Suppressor macrophage treated with lipopolysaccharide for 1 hour (primary cell): ENCODE results near the gene HLCS.

Experiments used
- DNase-seq, 3 donors: peaks; one replicate each; pipeline ENCODE4 v3.0.0-alpha.2; 2020 to 2022

The HLCS gene

DNA sequence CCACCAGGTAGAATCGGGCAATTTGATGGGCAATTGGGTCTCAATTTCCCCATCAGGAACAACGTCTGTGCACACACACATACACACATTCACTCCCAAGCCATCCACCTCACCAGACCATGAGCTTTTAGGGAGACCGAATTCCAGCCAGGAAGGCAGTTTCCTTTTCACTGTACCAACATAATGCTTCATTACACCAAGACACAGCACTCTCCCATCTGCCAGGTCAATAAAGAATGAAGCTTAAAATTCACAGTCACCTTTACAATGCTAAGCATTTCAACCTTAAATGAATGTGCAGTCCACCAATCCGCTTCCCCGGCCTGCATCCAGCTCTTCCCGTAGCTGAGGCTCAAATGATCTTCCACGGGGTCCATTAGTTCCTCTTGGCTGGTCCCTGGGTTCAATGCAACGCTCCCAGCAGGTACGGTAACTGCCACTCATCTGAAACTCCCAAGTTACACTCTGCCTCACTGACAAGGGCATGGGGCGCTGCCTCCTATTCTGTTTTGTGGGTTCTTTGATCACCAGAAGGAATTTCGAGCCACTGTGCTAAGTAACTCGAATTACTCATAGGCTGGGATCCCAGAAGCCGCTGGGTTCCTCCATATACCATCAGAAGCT lies 162.5 kb downstream of the HLCS start:
- no peak for DNase-seq

DNA sequence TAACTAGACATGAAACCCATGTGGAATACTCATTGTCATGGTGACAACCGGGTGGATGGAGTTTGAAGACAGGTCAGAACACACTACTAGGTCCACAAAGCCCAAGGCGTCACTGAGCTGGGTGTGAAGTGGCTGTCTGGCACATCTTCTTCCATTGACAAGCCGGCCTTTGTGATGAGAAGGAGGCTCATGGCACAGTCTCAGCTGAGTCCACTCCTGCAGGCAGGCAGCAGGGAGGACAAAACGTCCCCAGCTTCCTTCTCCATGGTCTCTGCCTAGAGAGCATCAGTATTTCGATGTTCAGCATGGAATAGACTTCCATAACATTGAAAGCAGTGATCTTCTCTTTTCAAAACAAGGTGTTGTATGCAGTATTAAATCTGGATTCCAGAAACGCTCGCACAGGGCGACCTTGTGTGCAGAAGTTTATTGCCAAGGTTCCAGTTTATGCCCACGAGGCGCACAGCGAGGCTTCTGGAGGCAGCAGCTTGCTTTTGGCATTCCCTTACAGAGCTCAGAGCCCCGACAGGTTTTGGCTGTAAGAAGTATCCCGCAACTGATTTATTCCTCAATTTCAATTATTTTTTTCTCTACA lies 163.3 kb downstream of the HLCS start:
- no peak for DNase-seq

DNA sequence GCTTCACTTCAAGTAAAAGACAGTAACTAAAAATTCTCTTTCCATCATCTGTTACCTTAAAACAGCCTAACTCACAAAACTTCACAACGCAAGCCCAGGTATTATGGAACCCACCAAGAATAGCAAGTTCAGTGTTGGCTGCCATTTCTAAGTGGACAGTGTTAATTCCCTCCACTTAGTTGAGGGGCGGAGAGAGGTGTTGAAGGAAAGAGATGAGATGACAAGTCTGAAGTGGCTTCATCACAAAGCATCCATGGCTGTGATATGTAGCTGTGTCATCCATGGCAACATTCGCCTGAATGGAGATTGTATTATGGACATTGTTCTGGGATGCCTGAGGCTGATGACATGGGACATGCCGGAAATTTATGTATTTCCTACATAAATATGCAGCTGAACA lies 165.7 kb downstream of the HLCS start:
- no peak for DNase-seq

DNA sequence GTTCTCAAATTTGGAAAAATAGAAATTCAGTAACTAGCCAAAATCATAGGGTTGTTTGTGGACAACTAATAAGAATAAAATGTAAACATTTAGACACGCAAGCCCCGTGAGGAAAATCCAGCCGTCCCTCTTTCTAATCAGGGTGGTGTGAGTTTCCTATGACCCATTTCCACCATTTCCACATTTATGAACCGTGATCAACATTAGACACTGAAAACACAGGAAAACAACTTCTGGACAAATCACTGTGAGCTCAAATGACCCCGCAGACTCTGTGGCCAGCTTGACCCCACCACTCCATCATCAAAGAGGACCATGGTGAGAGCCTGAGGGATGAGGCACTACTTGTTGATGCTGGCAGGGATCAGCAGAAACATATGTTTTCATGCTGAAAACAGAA lies 166.6 kb downstream of the HLCS start:
- no peak for DNase-seq

DNA sequence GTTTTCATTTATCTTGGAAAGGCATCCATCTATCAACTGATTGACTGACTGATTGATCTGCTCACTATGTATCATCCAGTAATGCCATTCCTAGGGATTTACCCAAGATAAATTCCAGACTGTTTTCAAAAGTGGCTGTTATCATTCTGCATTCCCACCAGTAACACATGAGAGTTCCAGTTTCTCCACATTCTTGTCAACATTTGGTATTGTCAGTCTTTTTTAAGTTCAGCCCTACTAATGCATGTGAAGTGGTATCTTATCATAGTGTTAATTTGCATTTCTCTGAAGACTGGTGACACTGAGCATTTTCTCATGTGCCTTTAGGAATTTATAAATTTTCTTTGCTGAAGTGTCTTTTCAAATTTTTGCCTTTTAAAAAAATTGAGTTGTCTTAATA lies 168.0 kb downstream of the HLCS start:
- DNase-seq, result no peak

DNA sequence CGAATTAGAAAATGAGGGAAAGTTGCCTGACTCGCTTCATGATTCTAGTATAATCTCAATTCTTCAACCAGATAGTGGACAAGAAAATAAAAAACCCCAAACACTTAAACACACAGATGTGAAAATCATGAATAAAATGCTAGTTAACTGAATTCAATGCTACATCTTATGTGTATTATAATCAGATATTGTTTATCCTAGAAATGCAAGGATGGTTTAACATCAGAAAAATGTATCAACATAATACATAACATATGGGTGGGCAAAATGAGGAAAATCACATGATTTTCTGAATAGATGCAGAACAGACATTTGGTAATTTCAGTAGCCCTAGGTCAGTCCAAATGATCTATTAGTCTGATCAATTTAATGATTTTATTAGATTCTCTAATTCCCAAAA lies 170.4 kb downstream of the HLCS start:
- no peak for DNase-seq

DNA sequence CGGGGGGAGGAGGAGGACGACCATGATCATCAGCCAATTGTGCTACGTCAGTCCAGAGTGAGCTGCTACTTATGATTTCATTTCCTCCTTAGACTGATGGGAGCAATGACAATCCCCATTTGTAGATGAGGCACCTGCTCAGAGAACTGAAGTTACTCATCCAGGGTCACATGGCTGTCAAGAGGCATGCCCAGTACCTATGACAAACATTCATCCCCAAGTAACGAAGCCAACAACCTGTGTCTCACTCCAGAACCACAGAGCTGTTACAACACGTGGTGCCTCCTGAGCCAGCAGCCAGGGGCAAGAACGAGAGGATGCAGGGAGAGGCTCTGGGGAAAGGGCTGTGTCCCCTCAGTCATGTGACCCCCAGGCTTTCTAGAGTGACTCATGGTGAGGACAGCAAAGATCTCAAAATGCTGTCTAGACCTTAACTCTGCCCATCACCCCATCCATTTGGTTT lies 173.9 kb downstream of the HLCS start:
- no peak for DNase-seq

DNA sequence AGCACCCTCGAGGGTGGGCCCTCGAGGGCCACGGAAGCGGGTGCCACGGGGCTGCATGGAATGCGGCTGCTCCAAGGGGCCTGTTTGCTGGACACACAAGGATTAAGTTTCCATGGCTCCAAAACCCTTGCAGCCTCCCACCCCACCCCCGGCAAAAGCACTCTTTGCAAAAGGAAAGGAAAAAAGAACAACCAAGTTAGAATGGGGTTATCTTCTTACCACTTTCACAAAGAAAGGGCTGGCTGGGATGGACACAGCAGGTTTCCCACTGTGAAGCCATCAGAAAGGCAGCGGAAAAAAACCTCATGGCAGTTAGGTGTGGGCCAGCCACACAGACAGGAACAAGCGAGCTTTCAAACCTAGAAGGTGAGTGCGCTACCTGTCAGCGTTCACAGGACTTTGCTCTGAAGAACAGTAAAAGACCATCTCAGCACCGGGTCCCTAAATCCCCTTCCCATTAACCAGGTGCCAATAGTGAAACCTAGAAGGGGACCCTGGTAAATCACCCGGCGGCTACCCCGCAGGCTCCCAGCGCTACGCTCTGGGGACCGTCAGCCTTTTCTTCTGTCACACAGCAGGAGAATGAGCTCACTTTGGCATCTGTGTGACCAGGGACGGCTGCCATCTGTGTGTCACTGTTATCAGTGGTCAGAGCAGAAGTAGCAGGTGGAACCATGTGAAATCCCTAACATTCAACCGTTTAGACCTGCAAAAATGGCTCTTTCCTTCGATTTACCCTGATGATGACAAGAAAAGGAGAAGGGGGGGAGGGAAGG lies 174.6 kb downstream of the HLCS start:
- no peak for DNase-seq

DNA sequence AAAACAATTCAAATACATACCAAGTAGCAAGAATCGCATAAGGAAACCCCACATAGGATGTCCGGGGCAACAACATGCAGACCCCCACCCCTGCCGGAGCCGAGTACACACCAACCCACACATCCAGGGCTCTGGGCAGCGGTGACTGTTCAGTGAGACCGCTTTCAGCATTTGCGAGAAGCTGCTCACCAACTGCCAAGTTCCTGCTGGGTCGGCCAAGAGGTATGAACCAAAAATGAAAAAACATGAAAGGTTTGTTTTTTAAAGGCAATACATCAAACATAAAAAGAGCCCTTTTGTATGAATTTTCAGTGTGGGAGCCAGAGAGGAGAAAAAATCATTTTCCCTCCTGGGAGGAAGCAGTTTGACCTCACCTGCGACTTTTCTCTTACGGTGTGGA lies 175.3 kb downstream of the HLCS start:
- no peak for DNase-seq

DNA sequence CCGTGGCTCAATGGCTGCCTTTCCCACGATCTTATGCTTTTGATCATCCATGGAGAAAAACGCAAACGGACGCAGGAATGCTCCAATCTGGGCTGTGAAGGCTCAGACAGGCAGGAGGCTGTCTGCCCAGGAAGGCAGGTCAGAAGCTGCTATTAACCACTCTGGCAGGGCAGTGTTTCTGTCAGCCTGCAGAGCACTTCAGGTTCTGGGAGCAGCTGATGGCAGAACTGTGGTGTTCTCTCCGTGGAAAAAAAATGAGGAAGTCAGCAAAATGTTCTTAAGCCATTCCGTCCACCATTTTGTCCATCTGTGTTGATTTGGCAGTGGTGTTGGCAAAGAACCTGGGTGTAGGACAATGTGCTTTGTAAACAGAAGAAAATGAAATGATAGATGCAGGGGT lies 175.9 kb downstream of the HLCS start:
- DNase-seq, result no peak

DNA sequence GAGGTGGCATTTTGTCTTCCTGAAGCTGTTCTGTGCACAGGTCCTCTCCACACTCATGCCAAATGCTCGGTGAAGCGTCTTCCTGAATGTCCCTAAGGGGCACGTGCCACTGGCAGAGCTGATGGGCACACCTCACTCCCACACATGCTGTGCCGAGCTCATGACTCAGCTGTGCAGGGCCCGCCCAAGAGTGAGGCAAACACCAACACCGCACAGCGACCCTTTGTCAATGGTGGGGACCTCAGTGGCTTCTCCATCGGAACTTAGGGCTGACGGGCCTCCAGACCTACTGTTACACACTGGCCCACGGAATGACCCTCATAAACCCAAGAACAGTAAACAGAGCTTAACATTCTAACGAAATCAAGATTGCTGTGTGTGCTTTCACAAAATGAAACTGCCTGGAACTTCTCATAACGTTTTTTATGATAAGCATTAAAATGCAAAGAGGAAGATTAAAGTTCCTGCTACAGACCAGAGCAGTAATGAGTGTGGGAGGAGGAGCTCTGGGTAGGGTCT lies 178.3 kb downstream of the HLCS start:
- no peak for DNase-seq

DNA sequence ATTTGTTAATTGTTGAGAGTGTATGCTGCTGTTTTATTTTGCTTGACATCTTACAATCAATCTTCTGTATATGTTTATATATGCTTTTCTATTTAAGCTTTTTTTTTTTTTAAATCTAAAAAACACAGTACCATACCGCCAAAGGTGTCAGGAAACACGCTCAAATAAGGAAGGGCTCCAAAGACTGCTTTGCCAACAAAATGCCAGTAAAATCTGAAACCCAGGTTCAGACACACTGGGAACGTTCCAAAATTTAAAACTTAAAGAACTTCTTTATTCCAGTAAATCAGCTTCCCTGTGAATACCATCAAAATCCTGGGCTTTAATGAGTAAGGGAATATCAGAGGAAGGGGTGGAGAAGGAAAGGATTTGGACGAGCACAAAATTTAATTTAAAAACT lies 180.3 kb downstream of the HLCS start:
- no peak for DNase-seq

DNA sequence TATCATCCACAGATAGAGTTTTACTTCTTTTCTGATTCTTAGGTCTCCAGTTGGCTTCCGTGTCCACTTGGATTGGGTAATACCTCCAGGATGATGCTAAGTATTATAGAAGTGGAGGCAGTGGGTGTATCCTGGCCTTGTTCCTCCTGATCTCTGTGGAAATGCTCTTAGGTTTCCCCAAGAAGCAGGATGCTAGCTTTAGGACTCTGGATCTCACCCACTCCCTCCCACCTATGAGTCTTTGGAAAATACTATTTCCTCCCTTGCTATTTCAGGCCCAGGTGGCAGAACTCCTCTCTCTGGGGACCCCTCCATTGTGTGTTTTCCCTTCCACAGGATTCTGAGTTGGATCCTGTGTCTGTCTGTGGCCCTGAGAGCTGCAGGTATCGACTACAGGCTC lies 180.9 kb downstream of the HLCS start:
- DNase-seq, result no peak

DNA sequence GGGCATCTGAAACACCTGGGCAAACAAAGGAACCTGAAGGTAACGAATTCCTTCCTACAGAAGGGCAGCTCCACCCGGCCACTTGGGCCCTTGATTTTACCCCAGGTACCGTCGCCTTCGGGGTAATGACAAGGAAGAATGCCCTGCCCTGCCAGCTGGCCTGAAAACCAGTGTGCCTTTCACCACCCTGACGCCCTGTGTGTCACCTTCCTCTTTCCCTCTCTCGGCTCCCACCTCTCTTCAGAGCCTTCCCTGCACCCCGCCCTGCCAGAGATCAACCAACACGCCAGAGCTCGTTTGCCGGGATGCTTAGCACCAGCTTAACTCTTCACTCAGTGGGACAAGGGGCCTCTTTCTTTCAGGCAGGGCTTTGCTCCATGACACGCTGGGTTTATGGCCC lies 181.5 kb downstream of the HLCS start:
- DNase-seq, result no peak

DNA sequence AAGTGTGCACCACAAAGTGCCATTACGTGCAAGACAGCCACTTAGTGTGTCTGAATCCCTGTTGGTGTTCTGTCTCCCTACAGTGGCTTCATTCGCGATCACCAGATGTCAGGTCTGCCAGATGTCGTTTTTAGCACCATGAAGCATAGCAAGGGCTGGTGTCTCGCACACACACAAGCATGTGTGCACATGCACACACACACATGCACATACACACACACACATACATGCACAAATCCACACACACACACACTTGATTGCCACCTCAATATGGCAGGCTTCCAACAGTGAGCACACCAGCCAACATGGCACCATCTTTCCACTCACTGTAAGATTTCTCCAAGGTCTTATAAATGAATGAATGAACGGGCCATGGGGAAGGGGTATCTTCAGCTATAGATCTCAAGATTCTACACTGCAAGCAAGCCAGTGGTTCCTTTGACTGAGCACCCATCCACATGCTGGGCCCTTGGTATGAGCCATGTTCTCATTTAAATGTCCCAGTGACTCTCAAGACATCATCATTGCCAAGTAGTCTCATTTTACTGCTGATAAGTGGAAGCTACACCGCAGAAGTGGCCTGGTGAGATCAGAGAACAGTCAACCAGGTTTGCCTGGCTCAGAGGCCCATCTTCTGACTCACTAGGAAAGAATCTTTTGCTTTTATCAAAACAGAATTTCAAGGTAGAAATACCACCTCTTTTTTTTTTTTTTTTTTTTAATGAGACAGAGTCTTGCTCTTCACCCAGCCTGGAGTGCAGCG lies 182.7 kb downstream of the HLCS start:
- DNase-seq, result no peak

DNA sequence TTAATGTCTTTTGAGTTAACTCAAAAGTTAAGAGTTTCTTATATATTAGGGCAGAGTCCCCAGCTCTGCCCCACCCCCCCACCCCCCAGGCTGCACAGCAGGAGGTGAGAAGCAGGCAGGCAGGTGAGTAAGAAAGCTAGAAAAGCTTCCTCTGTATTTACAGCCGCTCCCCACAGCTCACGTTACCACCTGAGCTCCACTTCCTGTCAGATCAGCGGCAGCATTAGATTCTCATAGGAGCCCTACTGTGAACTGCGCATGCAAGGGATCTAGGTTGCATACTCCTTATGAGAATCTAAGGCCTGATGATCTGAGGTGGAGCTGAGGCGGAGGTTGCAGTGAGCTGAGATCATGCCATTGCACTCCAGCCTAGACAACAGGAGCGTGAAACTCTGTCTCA lies 185.6 kb downstream of the HLCS start:
- no peak for DNase-seq

DNA sequence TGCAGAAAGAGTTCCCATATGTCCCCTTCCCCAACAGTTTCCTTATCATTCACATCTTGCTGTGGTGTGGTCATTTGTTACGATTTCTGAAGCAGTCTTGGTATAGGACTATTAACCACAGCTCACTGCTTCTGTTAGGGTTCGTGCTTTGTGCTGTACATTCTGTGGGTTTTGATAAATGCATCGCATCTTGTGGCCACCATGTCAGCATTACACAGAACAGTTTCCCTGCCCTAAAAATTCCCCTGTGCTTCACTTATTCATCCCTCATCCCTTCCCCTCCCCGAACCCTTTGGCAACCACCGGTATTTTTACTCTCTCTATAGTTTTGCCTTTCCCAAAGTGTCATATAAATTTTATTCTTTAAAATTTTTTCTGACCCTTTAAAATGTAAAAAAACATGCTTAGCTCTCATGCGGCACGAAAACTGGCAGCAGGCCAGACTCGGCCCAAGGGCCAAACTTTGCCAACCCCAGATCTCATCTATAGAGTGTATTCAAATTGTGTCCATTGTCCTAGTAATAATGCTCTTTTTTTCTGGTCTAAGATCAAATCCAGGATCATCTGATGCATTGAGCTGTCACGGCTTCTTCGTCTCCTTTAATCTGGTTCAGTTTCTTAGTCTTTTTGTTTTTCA lies 189.4 kb downstream of the HLCS start:
- no peak for DNase-seq

DNA sequence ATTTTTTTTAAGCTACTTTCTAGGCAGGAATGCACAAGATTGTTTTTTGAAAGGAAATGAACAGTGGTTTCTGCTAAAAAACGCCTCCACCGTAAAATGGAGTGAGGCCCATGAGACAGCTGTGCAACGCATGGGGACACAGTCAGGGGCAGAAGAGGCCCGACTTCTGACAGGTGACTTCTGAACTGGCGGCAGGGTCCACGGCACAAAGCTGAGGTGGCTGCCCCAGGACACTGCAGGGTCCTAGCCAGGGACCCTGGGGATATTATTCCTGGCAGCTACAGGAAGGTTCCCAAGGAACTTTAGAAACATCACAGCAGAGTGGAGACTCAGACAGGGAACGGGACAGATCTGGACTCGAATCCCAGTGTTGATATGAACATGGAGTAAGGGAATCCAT lies 192.5 kb downstream of the HLCS start:
- no peak for DNase-seq

DNA sequence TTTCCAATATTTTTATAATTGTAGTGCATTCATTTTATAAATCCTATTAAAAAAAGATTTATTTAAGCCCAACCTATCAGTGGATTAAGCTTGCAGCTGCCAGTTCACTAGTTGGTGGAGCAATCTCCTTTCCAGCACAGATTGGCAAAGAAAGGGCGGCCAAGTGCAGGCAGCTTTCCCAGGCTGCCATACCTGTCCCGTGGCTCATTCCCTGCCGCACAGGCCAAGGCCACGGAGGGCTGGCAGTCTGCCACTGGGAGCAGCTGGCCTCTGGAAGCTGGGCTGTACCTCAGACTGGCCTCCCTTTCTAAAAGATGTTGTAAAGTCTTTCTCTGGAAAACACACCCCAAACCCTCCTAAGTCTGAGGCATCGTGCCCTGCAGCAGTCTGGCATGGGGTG lies 193.4 kb downstream of the HLCS start:
- DNase-seq, result no peak

DNA sequence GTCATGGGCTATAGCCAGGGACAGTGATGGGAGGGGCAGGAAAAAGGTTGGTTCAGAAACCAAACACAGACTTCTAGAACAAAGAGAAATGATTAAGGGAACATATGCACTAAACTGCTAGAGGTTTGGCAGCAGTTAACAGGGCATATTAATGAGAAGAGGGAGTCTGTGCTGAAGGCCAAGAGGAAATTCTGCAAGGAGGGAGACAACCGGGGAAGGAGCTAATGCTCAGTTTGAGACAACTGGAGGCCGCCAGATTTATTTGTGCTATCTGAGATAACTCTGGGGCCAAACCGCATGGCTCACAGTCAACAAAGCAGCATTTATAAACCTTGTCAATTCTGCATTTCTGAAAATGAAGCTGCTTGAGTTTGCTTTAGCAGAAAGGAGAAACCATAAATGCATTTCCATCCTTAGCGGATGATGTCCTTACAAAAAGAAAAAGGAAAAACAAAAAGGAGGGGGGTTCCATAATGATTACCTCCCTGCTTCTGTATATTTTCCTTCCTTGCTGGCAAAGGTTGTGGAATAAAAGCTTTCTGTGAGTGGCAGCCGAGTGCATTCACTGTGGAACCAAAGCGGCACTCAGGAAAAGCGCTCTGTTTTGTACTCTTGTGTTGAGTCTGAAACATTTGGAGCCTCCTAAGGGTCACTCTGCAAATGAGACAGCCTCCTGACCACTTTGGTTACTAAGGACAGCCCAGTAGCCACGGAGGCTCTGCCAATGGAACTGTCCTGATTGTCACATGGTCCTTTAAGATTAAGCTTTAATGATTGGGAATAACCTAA lies 197.2 kb downstream of the HLCS start:
- DNase-seq, result no peak

DNA sequence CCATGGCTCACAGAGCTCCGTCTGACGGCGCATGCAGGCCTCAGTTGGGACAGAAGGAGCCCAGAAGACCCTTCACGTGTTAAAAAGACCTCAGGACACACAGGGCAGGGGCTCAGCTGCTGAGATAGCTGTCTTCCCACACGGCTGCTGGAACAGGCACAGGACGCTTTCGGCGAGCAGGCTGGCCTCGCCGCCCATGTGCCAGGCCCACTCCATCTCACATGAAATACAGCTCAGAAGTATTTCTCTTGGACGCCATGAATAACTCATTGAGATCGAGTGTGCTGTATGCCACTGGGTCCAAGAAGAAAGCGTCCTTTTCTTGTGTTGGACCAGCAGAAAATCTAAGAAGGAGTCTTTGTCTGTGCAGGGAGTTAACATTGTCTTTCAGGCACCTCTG lies 198.0 kb downstream of the HLCS start:
- no peak for DNase-seq

DNA sequence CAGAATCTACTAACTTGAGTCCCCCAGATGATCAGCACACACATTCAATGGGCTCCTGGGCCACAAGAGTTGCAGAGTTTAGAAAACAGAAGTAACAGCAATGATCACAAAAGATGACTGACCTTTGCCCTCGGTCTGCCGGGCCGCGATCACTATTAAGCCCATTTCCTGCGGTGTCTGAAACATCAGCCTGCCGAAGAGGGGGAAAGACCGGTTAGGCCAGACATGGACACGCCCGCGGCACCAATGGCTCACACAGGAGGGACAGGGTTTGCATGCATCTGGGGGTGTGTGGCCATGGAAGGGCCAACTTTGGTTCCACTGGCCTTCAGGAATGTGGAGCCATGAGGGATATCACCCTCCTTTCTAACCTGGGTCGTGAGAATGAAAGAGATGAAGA lies 199.4 kb downstream of the HLCS start:
- DNase-seq, result no peak
